Measurements from ENCODE around the gene TPH1.

Gene TPH1

GRCh38 chr11:18046116-18046777, at the start of gene TPH1:
TSS of gene TPH1 (minus strand) at chr11:18046269. CDS start at chr11:18040762, 5,507 bp downstream.
- Histone ChIP-seq H3K4me1 (ENCODE audit: control insufficient read depth, insufficient read depth, low read length, unreplicated experiment) (no peaks in the 10 kb centered on the region), H3K27ac (ENCODE audit: low read depth, low read length) (no peak within 1 kb of the TSS), H3K79me2 (ENCODE audit: control insufficient read depth, insufficient read depth, low read length, unreplicated experiment) (no peaks in the 10 kb centered on the region), H2AFZ (ENCODE audit: low read length, unreplicated experiment) (no peak within 1 kb of the TSS), H3K27me3 (ENCODE audit: insufficient read depth, low read length) (peaks cover 84% of the 10 kb centered on the region), H3K36me3 (ENCODE audit: insufficient read depth, low read length) (no peaks in the 10 kb centered on the region), H3K4me3 (ENCODE audit: low read depth, low read length) (0 out of 2 replicates have a peak within 1 kb of the TSS, but pooled peaks have one; percentile 21)

DNA sequence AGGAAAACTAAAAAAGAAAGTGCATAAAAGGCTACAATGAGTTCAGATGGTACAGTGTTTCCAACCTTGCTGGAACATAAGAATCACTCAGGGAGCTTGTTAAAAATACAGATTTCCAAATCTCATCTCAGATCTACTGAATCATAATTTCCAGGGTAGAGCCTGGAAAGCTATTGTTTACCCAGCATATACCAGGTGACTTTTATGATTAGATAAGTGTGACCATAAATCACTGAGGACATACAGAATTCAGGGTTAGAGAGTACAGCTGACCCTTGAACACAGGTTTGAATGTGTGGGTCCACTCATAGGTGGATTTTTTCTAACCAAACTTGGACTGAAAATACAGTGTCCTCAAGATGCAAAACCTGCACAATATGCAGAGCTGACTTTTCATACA, 47.9 kb upstream of the TPH1 start:
- Histone ChIP-seq H3K27ac (ENCODE audit: low read depth, low read length) (no peak overlapping the region), H3K36me3 (ENCODE audit: insufficient read depth, low read length) (peaks cover 33% of the 10 kb centered on the region), H2AFZ (ENCODE audit: low read length, unreplicated experiment) (no peak overlapping the region), H3K27me3 (ENCODE audit: insufficient read depth, low read length) (no peaks in the 10 kb centered on the region), H3K79me2 (ENCODE audit: control insufficient read depth, insufficient read depth, low read length, unreplicated experiment) (no peaks in the 10 kb centered on the region), H3K4me3 (ENCODE audit: low read depth, low read length) (no peak overlapping the region), H3K4me1 (ENCODE audit: control insufficient read depth, insufficient read depth, low read length, unreplicated experiment) (no peaks in the 10 kb centered on the region)

GRCh38 chr11:18091731-18092130, 45.7 kb upstream of the TPH1 start:
- H3K27me3 ChIP-seq (ENCODE audit: insufficient read depth, low read length) = no peaks in the 10 kb centered on the region
- H3K36me3 ChIP-seq (ENCODE audit: insufficient read depth, low read length) = peaks cover 38% of the 10 kb centered on the region

DNA sequence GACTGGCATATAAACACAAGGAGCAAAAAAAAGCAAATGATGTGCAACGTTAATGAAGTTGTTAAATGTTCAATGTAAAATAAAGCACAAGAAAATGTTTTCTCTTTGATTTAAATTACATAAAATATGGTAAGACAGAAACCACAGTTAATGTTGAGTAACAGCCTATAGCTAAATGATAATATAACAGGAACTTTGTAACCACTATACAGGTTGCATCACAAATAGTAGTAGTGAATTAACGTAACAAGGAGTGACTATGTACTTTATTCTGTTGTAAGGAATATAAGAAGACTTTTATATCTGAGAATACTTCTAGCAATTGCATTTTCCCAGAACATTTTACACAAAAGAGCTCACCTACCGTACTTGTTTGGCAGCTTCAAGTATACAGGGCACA, 42.9 kb upstream of the TPH1 start:
- Histone ChIP-seq H2AFZ (ENCODE audit: low read length, unreplicated experiment) (no peak overlapping the region), H3K4me3 (ENCODE audit: low read depth, low read length) (no peak overlapping the region), H3K36me3 (ENCODE audit: insufficient read depth, low read length) (peaks cover 28% of the 10 kb centered on the region), H3K4me1 (ENCODE audit: control insufficient read depth, insufficient read depth, low read length, unreplicated experiment) (no peaks in the 10 kb centered on the region), H3K79me2 (ENCODE audit: control insufficient read depth, insufficient read depth, low read length, unreplicated experiment) (no peaks in the 10 kb centered on the region), H3K27me3 (ENCODE audit: insufficient read depth, low read length) (no peaks in the 10 kb centered on the region), H3K27ac (ENCODE audit: low read depth, low read length) (no peak overlapping the region)

More at GRCh38 chr11:18091731-18092130, 45.7 kb upstream of the TPH1 start:
- Histone ChIP-seq H3K27ac (ENCODE audit: low read depth, low read length) (no peak overlapping the region), H3K4me1 (ENCODE audit: control insufficient read depth, insufficient read depth, low read length, unreplicated experiment) (no peaks in the 10 kb centered on the region), H3K79me2 (ENCODE audit: control insufficient read depth, insufficient read depth, low read length, unreplicated experiment) (no peaks in the 10 kb centered on the region), H2AFZ (ENCODE audit: low read length, unreplicated experiment) (no peak overlapping the region), H3K4me3 (ENCODE audit: low read depth, low read length) (no peak overlapping the region)

DNA sequence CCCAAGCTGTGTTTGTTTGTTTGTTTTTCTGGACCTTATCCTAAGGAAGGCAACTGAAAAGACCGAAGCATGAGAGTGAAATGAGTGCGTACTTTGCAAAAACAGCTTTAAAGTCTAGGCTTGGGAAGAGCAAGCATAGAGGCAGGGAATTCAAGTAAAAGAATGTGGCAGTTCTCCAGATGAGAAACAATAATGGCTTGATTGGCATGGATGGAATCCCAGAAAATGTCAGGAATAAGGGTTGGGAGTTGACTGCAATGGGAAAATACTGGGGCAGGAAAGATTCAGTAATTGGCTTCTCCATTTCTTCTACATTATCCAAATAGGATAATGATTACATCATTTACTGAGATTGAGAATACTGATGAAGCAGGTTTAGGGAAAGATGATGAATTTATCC, 42.3 kb upstream of the TPH1 start:
- H3K4me3 ChIP-seq (ENCODE audit: low read depth, low read length) = no peak overlapping the region
- H3K79me2 ChIP-seq (ENCODE audit: control insufficient read depth, insufficient read depth, low read length, unreplicated experiment) = no peaks in the 10 kb centered on the region
- H2AFZ ChIP-seq (ENCODE audit: low read length, unreplicated experiment) = no peak overlapping the region
- no peaks in the 10 kb centered on the region for H3K27me3 ChIP-seq (ENCODE audit: insufficient read depth, low read length)
- peaks cover 22% of the 10 kb centered on the region for H3K36me3 ChIP-seq (ENCODE audit: insufficient read depth, low read length)
- no peak overlapping the region for H3K27ac ChIP-seq (ENCODE audit: low read depth, low read length)
- no peaks in the 10 kb centered on the region for H3K4me1 ChIP-seq (ENCODE audit: control insufficient read depth, insufficient read depth, low read length, unreplicated experiment)

- no peaks in the 10 kb centered on the region for H3K79me2 ChIP-seq (ENCODE audit: control insufficient read depth, insufficient read depth, low read length, unreplicated experiment)
- peaks cover 13% of the 10 kb centered on the region for H3K36me3 ChIP-seq (ENCODE audit: insufficient read depth, low read length)
- H2AFZ ChIP-seq (ENCODE audit: low read length, unreplicated experiment) = no peak overlapping the region
- no peak overlapping the region for H3K4me3 ChIP-seq (ENCODE audit: low read depth, low read length)
- H3K27me3 ChIP-seq (ENCODE audit: insufficient read depth, low read length) = no peaks in the 10 kb centered on the region
- no peaks in the 10 kb centered on the region for H3K4me1 ChIP-seq (ENCODE audit: control insufficient read depth, insufficient read depth, low read length, unreplicated experiment)
- no peak overlapping the region for H3K27ac ChIP-seq (ENCODE audit: low read depth, low read length)
Observed at GRCh38 chr11:18081551-18081950, 35.5 kb upstream of the TPH1 start.

- H3K36me3 ChIP-seq (ENCODE audit: insufficient read depth, low read length) = peaks cover 13% of the 10 kb centered on the region
- H3K27me3 ChIP-seq (ENCODE audit: insufficient read depth, low read length) = no peaks in the 10 kb centered on the region
- H2AFZ ChIP-seq (ENCODE audit: low read length, unreplicated experiment) = no peak overlapping the region
- H3K4me1 ChIP-seq (ENCODE audit: control insufficient read depth, insufficient read depth, low read length, unreplicated experiment) = peaks cover 3% of the 10 kb centered on the region
- H3K79me2 ChIP-seq (ENCODE audit: control insufficient read depth, insufficient read depth, low read length, unreplicated experiment) = no peaks in the 10 kb centered on the region
- H3K27ac ChIP-seq (ENCODE audit: low read depth, low read length) = no peak overlapping the region
- H3K4me3 ChIP-seq (ENCODE audit: low read depth, low read length) = no peak overlapping the region
Observed at GRCh38 chr11:18080451-18080850, 34.4 kb upstream of the TPH1 start.

DNA sequence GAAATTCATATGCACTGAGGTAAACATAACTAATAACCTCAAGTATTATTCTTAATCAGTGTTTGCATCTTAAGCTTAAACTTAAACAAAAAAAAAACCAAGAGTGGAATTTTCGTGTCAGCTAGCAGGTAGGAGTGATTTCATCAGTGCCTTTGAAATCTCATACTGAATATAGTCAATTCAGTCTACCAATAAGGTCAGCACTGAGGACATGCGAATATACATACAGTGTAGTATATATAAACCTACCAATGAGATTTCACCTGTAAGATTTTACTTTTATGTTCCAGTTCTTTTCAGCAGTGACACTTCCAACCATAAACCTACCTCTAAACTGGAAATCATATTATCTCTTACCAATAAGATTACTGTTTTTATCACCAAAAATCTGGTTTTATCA, 32.8 kb upstream of the TPH1 start:
- H3K79me2 ChIP-seq (ENCODE audit: control insufficient read depth, insufficient read depth, low read length, unreplicated experiment) = no peaks in the 10 kb centered on the region
- H3K4me3 ChIP-seq (ENCODE audit: low read depth, low read length) = no peak overlapping the region
- no peak overlapping the region for H2AFZ ChIP-seq (ENCODE audit: low read length, unreplicated experiment)
- peaks cover 17% of the 10 kb centered on the region for H3K4me1 ChIP-seq (ENCODE audit: control insufficient read depth, insufficient read depth, low read length, unreplicated experiment)
- peaks cover 13% of the 10 kb centered on the region for H3K36me3 ChIP-seq (ENCODE audit: insufficient read depth, low read length)
- H3K27ac ChIP-seq (ENCODE audit: low read depth, low read length) = no peak overlapping the region
- no peaks in the 10 kb centered on the region for H3K27me3 ChIP-seq (ENCODE audit: insufficient read depth, low read length)

DNA sequence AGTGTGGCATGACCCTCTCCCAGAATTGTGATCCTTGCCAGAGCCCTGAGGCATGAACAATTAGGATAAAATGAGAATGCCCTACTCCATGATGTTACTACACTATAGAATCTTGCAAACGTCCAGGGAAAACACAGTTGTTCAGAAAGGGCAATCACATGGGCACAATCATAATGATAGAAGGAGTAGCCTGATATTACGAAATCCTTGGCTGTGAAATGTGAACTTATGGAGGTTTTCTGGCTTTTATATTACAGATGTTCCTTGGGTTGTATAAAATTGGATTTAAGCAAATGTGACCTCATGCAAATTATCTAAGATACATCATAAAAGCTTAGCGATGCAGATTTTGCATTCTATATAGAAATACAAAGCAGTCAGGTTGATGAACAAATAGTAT, 29.4 kb upstream of the TPH1 start:
- Histone ChIP-seq H3K27ac (ENCODE audit: low read depth, low read length) (no peak overlapping the region), H3K27me3 (ENCODE audit: insufficient read depth, low read length) (no peaks in the 10 kb centered on the region), H3K4me3 (ENCODE audit: low read depth, low read length) (no peak overlapping the region), H3K79me2 (ENCODE audit: control insufficient read depth, insufficient read depth, low read length, unreplicated experiment) (no peaks in the 10 kb centered on the region), H3K36me3 (ENCODE audit: insufficient read depth, low read length) (peaks cover 4% of the 10 kb centered on the region), H3K4me1 (ENCODE audit: control insufficient read depth, insufficient read depth, low read length, unreplicated experiment) (peaks cover 17% of the 10 kb centered on the region), H2AFZ (ENCODE audit: low read length, unreplicated experiment) (no peak overlapping the region)

DNA sequence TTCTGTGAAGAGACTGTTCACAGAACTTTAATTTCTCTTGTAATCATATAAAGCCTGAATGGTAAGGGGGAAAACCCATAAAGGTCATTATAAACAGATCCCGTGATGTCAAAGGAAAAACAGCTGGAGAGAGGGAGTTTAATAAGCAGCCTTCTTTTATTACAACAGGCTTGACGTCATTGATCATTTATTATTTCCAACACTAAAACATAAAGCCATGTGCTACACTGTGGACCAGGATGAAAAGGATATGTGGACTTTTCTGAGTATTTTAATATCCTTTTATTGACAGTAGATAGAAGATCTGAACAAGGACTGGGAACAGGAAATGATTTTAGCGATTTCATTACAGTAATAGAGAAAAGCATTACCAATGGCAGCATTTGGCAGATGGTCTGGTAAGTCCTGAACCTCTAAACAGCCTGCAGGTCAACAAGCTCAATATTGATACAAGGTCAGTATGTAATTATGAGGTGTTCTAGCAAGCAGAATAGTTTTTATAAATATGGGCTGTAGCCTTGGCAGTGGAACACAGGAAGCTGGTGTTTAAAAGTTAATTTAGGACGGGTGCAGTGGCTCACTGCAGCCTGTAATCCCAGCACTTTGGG, 25.1 kb upstream of the TPH1 start:
- H3K4me3 ChIP-seq (ENCODE audit: low read depth, low read length) = no peak overlapping the region
- H3K27me3 ChIP-seq (ENCODE audit: insufficient read depth, low read length) = no peaks in the 10 kb centered on the region
- peaks cover 17% of the 10 kb centered on the region for H3K4me1 ChIP-seq (ENCODE audit: control insufficient read depth, insufficient read depth, low read length, unreplicated experiment)
- no peaks in the 10 kb centered on the region for H3K79me2 ChIP-seq (ENCODE audit: control insufficient read depth, insufficient read depth, low read length, unreplicated experiment)
- no peaks in the 10 kb centered on the region for H3K36me3 ChIP-seq (ENCODE audit: insufficient read depth, low read length)
- no peak overlapping the region for H3K27ac ChIP-seq (ENCODE audit: low read depth, low read length)
- no peak overlapping the region for H2AFZ ChIP-seq (ENCODE audit: low read length, unreplicated experiment)

GRCh38 chr11:18067372-18067771, 21.3 kb upstream of the TPH1 start:
- Histone ChIP-seq H3K4me3 (ENCODE audit: low read depth, low read length) (no peak overlapping the region), H3K4me1 (ENCODE audit: control insufficient read depth, insufficient read depth, low read length, unreplicated experiment) (no peaks in the 10 kb centered on the region), H2AFZ (ENCODE audit: low read length, unreplicated experiment) (no peak overlapping the region), H3K36me3 (ENCODE audit: insufficient read depth, low read length) (no peaks in the 10 kb centered on the region), H3K27me3 (ENCODE audit: insufficient read depth, low read length) (no peaks in the 10 kb centered on the region), H3K27ac (ENCODE audit: low read depth, low read length) (no peak overlapping the region), H3K79me2 (ENCODE audit: control insufficient read depth, insufficient read depth, low read length, unreplicated experiment) (no peaks in the 10 kb centered on the region)
